GM21717 (cell line): ENCODE results near the gene VAV2.

Experiments
- ATAC-seq: cut with Tn5 transposase; IDR thresholded peaks from one replicate; pipeline ENCODE4 v1.9.1; 2021; ENCODE audit warnings: mild to moderate bottlenecking, moderate library complexity; ENCODE audit not compliant: unreplicated experiment

Gene VAV2

GRCh38 chr9:133788045-133788818, 203.9 kb downstream of the VAV2 start:
- ATAC-seq: no peak

- ATAC-seq: no peak
These were observed 204.4 kb downstream of the VAV2 start for GRCh38 chr9:133787754-133788025.

DNA sequence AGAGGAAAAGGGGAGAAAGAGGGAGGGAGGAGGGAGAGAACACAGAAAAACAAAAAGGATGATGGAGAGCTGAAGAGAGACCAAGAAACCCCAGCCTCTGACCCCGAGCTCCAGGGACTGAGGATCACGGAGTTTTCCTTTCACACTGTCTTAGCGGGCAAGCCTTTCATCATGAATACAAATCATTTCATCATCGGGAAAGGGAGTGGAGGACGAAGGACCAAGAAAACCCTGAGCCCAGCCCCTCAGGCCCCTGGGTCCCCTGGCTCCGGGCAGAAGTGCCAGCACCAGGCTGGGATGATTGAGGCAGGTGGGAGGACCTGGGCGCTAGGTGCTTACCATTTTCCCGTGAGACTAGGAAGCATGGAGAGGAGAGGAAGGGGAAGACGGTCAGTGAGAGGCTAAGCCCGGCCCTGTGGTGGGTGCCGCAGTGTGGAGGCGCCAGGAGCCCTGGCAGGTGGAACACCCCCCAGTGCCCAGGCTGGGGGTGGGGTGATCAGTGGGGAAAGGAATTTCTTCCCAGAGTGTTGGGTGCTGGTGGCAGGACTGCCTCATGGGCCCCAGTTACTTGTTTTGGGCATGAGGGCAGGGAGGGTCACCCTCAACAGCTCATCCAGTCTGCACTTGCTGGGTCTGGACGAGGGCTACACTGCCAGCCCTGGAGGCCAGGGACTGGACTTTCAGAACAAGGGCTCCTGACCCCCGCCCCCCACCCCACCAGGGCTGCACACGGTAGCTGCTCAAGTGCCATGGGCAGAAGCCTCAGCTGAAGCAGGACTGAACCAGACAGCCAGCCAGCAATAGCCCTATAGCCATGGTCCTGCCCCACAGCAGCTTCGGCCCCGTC, 205.0 kb downstream of the VAV2 start:
- no peak for ATAC-seq

DNA sequence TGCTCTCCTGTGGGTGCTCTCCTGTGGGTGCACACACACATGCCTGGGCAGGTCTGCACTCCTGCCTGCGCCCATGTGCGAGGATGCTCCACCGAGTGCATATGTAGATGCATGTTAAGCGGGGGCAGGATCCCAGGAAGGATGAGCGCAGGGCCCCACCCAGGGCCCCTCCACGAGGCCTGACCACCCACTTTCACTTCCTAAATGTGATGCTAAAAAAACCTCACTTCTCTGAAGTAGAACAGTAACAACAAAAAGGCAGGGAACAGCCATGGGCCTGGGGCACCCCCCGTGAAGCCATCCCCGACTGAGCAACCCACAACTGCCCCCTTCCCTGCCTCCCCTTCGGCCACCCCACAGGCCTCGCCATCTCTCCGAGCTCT, 205.8 kb downstream of the VAV2 start:
- ATAC-seq: no peak

DNA sequence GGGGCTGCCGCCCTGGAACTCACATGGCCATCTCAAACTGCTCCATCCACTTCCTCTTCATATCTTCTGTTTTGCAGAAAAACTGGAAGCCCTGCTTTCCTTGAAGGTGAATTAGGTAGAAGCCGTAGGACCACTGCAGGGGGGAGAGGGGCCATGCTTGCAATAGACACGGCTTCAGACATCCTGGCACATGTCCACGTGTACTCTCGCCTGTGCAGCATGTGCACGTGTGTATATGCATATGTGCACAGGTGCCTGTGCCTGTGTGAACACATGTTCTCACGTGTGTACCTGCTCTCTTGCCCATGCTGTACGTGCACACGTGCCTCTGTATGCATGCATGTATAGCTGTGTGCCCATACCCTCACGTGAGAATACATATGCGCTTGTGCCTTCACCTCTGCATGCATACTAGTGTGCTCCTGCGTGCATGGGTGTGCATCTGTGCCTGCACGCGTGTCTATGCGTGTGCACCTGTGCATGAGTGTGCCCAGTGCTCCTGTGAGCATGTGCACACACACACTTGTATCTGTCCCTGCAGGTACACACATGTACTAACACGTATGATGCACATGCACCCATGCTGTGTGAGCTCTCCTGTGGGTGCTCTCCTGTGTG, 206.3 kb downstream of the VAV2 start:
- ATAC-seq: no peak

DNA sequence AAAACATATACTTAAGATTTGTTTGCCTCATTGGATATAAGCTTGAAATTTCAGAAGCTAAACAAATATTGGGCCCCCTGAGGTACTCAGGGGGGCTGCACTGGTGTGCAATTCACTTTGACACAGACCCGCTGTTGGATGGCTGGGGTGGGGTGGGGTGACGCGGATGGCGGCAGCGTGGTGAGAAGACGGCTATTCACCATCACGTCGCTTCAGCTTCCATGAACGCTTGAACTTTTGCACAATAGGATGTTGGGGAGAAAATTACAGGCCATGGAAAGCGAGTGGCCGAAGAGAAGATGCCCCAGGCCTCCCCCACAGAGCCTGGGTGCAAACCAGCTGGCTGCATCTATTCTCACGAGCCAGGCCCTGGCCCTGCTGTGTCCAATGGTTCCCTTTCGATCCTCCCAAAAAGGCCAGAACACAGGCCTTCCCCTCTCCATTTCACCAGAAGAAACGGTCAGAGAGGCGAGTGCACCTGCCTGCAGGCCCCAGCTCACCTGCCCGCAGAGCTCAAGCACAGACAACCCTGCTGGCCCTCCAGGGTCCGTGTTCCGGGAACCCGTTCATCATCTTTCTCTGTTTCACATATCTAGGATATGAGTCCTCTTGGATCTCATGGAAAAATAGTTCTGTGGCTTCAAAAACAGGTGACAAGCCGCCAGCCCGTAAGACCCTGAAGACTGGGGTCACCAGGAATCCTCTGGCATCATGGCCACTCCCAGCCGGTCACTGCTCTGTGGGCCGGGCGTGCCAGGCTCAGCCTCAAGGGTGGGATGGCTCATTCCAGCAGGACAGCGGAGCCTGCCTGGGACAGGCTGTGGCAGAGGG, 207.2 kb downstream of the VAV2 start:
- no peak for ATAC-seq

DNA sequence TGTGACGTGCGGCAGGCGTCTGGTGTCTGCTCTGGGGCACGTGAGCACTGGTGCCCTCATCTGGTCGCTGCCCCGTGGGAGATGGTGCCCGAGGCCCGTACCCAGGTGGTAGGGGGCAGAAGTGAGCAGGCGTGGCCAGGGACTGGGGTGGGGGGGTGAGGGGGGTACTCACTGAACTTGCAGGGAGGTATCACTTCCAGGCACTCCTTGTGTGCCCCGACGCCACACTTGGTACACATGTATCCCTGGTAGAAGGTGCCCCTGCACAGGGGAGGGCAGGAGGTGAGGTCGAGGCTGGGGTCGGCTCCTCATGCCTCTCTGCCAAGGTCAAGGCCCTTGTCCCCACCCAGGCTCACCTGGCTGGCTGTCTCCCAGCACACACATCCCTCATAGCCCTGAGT, 208.8 kb downstream of the VAV2 start:
- no peak for ATAC-seq

GRCh38 chr9:133782157-133783130, 209.7 kb downstream of the VAV2 start:
- no peak for ATAC-seq

DNA sequence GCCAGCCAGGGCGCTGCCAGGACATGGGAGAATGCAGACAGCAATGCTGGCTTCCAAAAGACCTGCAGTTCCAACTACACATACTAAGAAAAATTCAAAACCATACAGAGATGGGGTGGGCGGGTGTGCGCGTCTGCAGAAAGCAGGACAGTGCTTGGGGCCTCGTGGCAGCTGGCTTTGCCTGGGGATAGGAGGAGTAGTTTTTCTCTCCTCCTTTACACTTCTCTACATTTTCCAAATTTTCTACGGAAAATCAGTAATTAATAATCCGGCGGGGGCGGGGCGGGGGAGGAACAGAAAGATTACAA, 210.3 kb downstream of the VAV2 start:
- ATAC-seq: no peak

- no peak for ATAC-seq
These were observed 210.9 kb downstream of the VAV2 start for GRCh38 chr9:133780962-133781827.

- no peak for ATAC-seq
These were observed 211.6 kb downstream of the VAV2 start for GRCh38 chr9:133780404-133780945.

GRCh38 chr9:133779516-133780403, 212.4 kb downstream of the VAV2 start:
- ATAC-seq: no peak

- no peak for ATAC-seq
These were observed 213.0 kb downstream of the VAV2 start for GRCh38 chr9:133779081-133779480.

GRCh38 chr9:133778336-133779013, 213.6 kb downstream of the VAV2 start:
- no peak for ATAC-seq

GRCh38 chr9:133777871-133778270, 214.3 kb downstream of the VAV2 start:
- no peak for ATAC-seq

GRCh38 chr9:133777068-133777791, 214.9 kb downstream of the VAV2 start:
- no peak for ATAC-seq
